HEK293 (cell line): ENCODE data around the gene CELF4.

Experiments used
- CTCF ChIA-PET: fragments of 350-600 bp; formaldehyde crosslinking; extraction: SDS; loops from one replicate; lab custom pipeline; 2021; ENCODE audit warnings: antibody characterized with exemption; lab: Yijun Ruan, JAX
- POLR2A ChIA-PET: fragments of 300-600 bp; formaldehyde crosslinking; extraction: SDS; loops from one replicate; lab custom pipeline; 2020; ENCODE audit warnings: antibody characterized with exemption, inconsistent platforms; lab: Yijun Ruan, JAX
- H3K27ac ChIP-seq: fragments of 200-500 bp; sonication (Bioruptor generic); 2 replicates; pipeline ENCODE4 v1.5.1; 2014; ENCODE audit warnings: low read depth, low read length, control low read depth, inconsistent platforms; ENCODE audit errors: extremely low read depth
- H3K36me3 ChIP-seq, 2 experiments: fragments of 200-500 bp in 1 of 2; sonication (Bioruptor generic) in 1 of 2; 1 replicate in 1 of 2; 2 replicates in 1 of 2; pipeline ENCODE4 v1.5.1; 2014 to 2017; ENCODE audit warnings: inconsistent platforms in 2 of 2, low read length in 2 of 2; ENCODE audit not compliant: control insufficient read depth in 2 of 2, insufficient read depth in 1 of 2
- H3K4me1 ChIP-seq: fragments of 200-500 bp; sonication (Bioruptor generic); 2 replicates; pipeline ENCODE4 v1.5.1; 2014; ENCODE audit warnings: mild to moderate bottlenecking, low read length, inconsistent platforms; ENCODE audit not compliant: control insufficient read depth, insufficient read depth
- H3K4me3 ChIP-seq: 2 replicates; pipeline ENCODE4 v1.5.1; 2011; ENCODE audit warnings: low read depth, mild to moderate bottlenecking, control low read depth, low read length, moderate library complexity
- H3K9me3 ChIP-seq: fragments of 200-500 bp; sonication (Bioruptor generic); 2 replicates; pipeline ENCODE4 v1.5.1; 2014; ENCODE audit warnings: low read depth, low read length, inconsistent platforms; ENCODE audit not compliant: control insufficient read depth, insufficient read depth
- GFI1B ChIP-seq: fragments of 450-650 bp; formaldehyde crosslinking; IDR thresholded peaks from 2 replicates; pipeline ENCODE4 v1.5.1; 2016; ENCODE audit warnings: missing biosample characterization, missing genetic modification characterization
- PRDM2 ChIP-seq: fragments of 450-650 bp; formaldehyde crosslinking; IDR thresholded peaks from 2 replicates; pipeline ENCODE4 v1.5.1; 2016; ENCODE audit warnings: missing biosample characterization, missing genetic modification characterization, borderline replicate concordance
- WT1 ChIP-seq: fragments of 450-650 bp; formaldehyde crosslinking; IDR thresholded peaks from 2 replicates; pipeline ENCODE4 v1.5.1; 2016; ENCODE audit warnings: missing biosample characterization, missing genetic modification characterization
- ZNF121 ChIP-seq: fragments of 450-650 bp; formaldehyde crosslinking; IDR thresholded peaks from 2 replicates; pipeline ENCODE4 v1.5.1; 2016; ENCODE audit warnings: missing biosample characterization, missing genetic modification characterization
- ZNF211 ChIP-seq: fragments of 450-650 bp; formaldehyde crosslinking; IDR thresholded peaks from 2 replicates; pipeline ENCODE4 v1.5.1; 2016; ENCODE audit warnings: low read depth, missing biosample characterization, missing genetic modification characterization
- ZNF292 ChIP-seq: fragments of 450-650 bp; formaldehyde crosslinking; IDR thresholded peaks from 2 replicates; pipeline ENCODE4 v1.5.1; 2016; ENCODE audit warnings: low read depth, missing biosample characterization, missing genetic modification characterization, borderline replicate concordance
- ZNF311 ChIP-seq: fragments of 450-650 bp; formaldehyde crosslinking; IDR thresholded peaks from 2 replicates; pipeline ENCODE4 v1.5.1; 2017; ENCODE audit warnings: missing biosample characterization, missing genetic modification characterization, borderline replicate concordance
- ZNF335 ChIP-seq: fragments of 450-650 bp; formaldehyde crosslinking; conservative IDR thresholded peaks from 2 replicates; pipeline ENCODE4 v1.5.1; 2016; ENCODE audit warnings: missing biosample characterization, missing genetic modification characterization
- ZNF37A ChIP-seq: fragments of 450-650 bp; IDR thresholded peaks from 2 replicates; pipeline ENCODE4 v1.5.1; 2018; ENCODE audit warnings: missing biosample characterization, missing genetic modification characterization
- ZNF501 ChIP-seq: fragments of 450-650 bp; formaldehyde crosslinking; IDR thresholded peaks from 2 replicates; pipeline ENCODE4 v1.5.1; 2016; ENCODE audit warnings: missing biosample characterization, missing genetic modification characterization
- ZNF561 ChIP-seq: fragments of 450-650 bp; IDR thresholded peaks from 2 replicates; pipeline ENCODE4 v1.5.1; 2018; ENCODE audit warnings: missing biosample characterization, missing genetic modification characterization, borderline replicate concordance
- TF ChIP-seq, protein P1 (sequence below): fragments of 450-650 bp; formaldehyde crosslinking; IDR thresholded peaks from 2 replicates; pipeline ENCODE4 v1.5.1; 2017; ENCODE audit warnings: missing biosample characterization, missing genetic modification characterization
- TF ChIP-seq, protein P2 (sequence below): fragments of 450-650 bp; formaldehyde crosslinking; IDR thresholded peaks from 2 replicates; pipeline ENCODE4 v1.5.1; 2016; ENCODE audit warnings: missing biosample characterization, missing genetic modification characterization
- TF ChIP-seq, protein P3 (sequence below): fragments of 450-650 bp; formaldehyde crosslinking; IDR thresholded peaks from 2 replicates; pipeline ENCODE4 v1.5.1; 2016; ENCODE audit warnings: missing biosample characterization, missing genetic modification characterization
- TF ChIP-seq, protein P4 (sequence below): fragments of 450-650 bp; formaldehyde crosslinking; conservative IDR thresholded peaks from 2 replicates; pipeline ENCODE4 v1.5.1; 2016; ENCODE audit warnings: low read depth, missing biosample characterization, missing genetic modification characterization
- TF ChIP-seq, protein P5 (sequence below): fragments of 450-650 bp; formaldehyde crosslinking; IDR thresholded peaks from 2 replicates; pipeline ENCODE4 v1.5.1; 2016; ENCODE audit warnings: missing biosample characterization, missing genetic modification characterization, low read depth

CELF4 gene

DNA sequence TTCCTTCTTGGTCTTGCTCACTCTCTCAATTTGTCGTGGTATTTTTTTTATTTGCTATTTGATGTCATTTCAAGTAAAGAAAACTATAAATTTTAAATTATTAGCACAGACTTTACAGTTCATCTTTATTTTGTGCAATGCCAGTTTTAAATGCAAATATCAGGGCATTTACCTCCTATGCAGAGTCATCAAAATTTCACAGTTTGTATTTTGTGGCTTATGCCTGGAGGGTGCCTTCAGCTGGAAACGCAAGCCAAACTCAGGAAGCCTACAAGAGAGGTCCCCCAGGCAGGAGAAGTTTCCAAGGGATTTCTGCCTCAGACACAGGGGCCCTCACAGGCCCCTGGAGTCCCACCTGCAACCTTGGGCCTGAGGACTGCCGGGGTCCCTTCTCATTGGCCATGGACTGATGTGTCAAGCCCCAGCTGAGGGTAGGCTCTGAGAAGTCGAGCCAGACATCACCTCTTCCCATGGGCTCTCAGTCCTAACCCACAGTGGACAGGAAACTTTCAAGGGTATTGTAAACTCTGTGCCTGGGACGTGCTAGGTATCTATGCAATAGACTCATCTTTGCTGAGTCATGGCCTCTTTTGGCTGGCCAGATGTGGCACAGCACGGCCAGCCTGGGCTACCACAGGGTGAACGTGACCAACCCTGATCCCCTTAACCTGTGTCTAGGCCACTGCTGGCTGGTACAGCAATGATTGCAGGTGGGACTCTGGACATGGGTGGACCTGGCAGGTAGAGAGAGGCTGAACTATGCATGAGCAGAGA is 236.5 kb downstream of the CELF4 start:
- Histone ChIP-seq H3K9me3 (no peaks in the 10 kb centered on the region), H3K36me3 (no peaks in the 10 kb centered on the region), H3K4me1 (no peaks in the 10 kb centered on the region), H3K4me3 (no peak overlapping the region), H3K27ac (no peak overlapping the region)
- TF ChIP-seq ZNF292 (tag by site-specific recombination) (no peak), PRDM2 (no peak), ZNF37A (tag by site-specific recombination) (no peak), ZNF211 (no peak), ZNF311 (tag by site-specific recombination) (no peak), WT1 (tag by site-specific recombination) (no peak), ZNF121 (tag by site-specific recombination) (no peak), ZNF561 (tag by site-specific recombination) (no peak), ZNF501 (no peak), GFI1B (tag by site-specific recombination) (no peak), ZNF335 (no peak)
- TF ChIP-seq, protein P1, sequence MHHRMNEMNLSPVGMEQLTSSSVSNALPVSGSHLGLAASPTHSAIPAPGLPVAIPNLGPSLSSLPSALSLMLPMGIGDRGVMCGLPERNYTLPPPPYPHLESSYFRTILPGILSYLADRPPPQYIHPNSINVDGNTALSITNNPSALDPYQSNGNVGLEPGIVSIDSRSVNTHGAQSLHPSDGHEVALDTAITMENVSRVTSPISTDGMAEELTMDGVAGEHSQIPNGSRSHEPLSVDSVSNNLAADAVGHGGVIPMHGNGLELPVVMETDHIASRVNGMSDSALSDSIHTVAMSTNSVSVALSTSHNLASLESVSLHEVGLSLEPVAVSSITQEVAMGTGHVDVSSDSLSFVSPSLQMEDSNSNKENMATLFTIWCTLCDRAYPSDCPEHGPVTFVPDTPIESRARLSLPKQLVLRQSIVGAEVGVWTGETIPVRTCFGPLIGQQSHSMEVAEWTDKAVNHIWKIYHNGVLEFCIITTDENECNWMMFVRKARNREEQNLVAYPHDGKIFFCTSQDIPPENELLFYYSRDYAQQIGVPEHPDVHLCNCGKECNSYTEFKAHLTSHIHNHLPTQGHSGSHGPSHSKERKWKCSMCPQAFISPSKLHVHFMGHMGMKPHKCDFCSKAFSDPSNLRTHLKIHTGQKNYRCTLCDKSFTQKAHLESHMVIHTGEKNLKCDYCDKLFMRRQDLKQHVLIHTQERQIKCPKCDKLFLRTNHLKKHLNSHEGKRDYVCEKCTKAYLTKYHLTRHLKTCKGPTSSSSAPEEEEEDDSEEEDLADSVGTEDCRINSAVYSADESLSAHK: no peak
- TF ChIP-seq, protein P2, sequence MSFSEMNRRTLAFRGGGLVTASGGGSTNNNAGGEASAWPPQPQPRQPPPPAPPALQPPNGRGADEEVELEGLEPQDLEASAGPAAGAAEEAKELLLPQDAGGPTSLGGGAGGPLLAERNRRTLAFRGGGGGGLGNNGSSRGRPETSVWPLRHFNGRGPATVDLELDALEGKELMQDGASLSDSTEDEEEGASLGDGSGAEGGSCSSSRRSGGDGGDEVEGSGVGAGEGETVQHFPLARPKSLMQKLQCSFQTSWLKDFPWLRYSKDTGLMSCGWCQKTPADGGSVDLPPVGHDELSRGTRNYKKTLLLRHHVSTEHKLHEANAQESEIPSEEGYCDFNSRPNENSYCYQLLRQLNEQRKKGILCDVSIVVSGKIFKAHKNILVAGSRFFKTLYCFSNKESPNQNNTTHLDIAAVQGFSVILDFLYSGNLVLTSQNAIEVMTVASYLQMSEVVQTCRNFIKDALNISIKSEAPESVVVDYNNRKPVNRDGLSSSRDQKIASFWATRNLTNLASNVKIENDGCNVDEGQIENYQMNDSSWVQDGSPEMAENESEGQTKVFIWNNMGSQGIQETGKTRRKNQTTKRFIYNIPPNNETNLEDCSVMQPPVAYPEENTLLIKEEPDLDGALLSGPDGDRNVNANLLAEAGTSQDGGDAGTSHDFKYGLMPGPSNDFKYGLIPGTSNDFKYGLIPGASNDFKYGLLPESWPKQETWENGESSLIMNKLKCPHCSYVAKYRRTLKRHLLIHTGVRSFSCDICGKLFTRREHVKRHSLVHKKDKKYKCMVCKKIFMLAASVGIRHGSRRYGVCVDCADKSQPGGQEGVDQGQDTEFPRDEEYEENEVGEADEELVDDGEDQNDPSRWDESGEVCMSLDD (tag by site-specific recombination): no peak
- TF ChIP-seq, protein P3, sequence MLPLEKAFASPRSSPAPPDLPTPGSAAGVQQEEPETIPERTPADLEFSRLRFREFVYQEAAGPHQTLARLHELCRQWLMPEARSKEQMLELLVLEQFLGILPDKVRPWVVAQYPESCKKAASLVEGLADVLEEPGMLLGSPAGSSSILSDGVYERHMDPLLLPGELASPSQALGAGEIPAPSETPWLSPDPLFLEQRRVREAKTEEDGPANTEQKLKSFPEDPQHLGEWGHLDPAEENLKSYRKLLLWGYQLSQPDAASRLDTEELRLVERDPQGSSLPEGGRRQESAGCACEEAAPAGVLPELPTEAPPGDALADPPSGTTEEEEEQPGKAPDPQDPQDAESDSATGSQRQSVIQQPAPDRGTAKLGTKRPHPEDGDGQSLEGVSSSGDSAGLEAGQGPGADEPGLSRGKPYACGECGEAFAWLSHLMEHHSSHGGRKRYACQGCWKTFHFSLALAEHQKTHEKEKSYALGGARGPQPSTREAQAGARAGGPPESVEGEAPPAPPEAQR (tag by site-specific recombination): no peak
- TF ChIP-seq, protein P4, sequence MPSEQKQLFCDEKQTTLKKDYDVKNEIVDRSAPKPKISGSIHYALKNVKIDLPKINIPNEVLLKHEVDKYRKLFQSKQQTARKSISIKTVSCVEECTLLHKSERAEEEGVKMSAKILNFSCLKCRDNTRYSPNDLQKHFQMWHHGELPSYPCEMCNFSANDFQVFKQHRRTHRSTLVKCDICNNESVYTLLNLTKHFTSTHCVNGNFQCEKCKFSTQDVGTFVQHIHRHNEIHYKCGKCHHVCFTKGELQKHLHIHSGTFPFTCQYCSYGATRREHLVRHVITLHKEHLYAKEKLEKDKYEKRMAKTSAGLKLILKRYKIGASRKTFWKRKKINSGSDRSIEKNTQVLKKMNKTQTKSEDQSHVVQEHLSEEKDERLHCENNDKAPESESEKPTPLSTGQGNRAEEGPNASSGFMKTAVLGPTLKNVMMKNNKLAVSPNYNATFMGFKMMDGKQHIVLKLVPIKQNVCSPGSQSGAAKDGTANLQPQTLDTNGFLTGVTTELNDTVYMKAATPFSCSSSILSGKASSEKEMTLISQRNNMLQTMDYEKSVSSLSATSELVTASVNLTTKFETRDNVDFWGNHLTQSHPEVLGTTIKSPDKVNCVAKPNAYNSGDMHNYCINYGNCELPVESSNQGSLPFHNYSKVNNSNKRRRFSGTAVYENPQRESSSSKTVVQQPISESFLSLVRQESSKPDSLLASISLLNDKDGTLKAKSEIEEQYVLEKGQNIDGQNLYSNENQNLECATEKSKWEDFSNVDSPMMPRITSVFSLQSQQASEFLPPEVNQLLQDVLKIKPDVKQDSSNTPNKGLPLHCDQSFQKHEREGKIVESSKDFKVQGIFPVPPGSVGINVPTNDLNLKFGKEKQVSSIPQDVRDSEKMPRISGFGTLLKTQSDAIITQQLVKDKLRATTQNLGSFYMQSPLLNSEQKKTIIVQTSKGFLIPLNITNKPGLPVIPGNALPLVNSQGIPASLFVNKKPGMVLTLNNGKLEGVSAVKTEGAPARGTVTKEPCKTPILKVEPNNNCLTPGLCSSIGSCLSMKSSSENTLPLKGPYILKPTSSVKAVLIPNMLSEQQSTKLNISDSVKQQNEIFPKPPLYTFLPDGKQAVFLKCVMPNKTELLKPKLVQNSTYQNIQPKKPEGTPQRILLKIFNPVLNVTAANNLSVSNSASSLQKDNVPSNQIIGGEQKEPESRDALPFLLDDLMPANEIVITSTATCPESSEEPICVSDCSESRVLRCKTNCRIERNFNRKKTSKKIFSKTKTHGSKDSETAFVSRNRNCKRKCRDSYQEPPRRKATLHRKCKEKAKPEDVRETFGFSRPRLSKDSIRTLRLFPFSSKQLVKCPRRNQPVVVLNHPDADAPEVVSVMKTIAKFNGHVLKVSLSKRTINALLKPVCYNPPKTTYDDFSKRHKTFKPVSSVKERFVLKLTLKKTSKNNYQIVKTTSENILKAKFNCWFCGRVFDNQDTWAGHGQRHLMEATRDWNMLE (tag by site-specific recombination): no peak
- TF ChIP-seq, protein P5, sequence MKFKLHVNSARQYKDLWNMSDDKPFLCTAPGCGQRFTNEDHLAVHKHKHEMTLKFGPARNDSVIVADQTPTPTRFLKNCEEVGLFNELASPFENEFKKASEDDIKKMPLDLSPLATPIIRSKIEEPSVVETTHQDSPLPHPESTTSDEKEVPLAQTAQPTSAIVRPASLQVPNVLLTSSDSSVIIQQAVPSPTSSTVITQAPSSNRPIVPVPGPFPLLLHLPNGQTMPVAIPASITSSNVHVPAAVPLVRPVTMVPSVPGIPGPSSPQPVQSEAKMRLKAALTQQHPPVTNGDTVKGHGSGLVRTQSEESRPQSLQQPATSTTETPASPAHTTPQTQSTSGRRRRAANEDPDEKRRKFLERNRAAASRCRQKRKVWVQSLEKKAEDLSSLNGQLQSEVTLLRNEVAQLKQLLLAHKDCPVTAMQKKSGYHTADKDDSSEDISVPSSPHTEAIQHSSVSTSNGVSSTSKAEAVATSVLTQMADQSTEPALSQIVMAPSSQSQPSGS (tag by site-specific recombination): no peak
- ChIA-PET CTCF (interaction anchor here (0.6 to 1.9 kb wide), 2 partner anchors 14 to 499 kb away, joined by 3 to 6 read pairs; no protein-coding TSS in a partner anchor), POLR2A (no interaction called here)
